MCF 10A (cell line): ENCODE measurements around the gene MAMLD1. TPM values are rescaled to one million over a fixed set of nuclear protein-coding genes. Genes with fewer than 3 reads are reported as not detected.

Experiments
- BruUV-seq: library from RNA; stranded (reverse); fragments of 400-500 nt; replicated peaks from 2 replicates; lab custom pipeline; 2021; lab: Mats Ljungman, UMichigan
- CTCF ChIA-PET: fragments of 300-600 bp; sonication (Branson Sonifier 250); formaldehyde crosslinking; extraction: SDS; loops from one replicate; lab custom pipeline; 2021; ENCODE audit warnings: antibody characterized with exemption, inconsistent platforms; lab: Yijun Ruan, JAX
- POLR2A ChIA-PET: fragments of 300-600, 350-650 bp; sonication (Branson Sonifier 250); formaldehyde crosslinking; extraction: SDS; loops from one replicate; lab custom pipeline; 2020; ENCODE audit warnings: antibody characterized with exemption, inconsistent platforms; lab: Yijun Ruan, JAX
- DNase-seq: peaks from one replicate; pipeline ENCODE4 v3.0.0-alpha.2; 2018; ENCODE audit not compliant: unreplicated experiment
- H3K27ac Mint-ChIP-seq: one replicate; pipeline ENCODE4 v1.8.0; 2022; ENCODE audit warnings: mild to moderate bottlenecking, low read depth, mixed read lengths; ENCODE audit not compliant: unreplicated experiment
- H3K27me3 Mint-ChIP-seq: one replicate; pipeline ENCODE4 v1.8.0; 2022; ENCODE audit warnings: mixed read lengths; ENCODE audit not compliant: insufficient read depth, unreplicated experiment
- H3K36me3 Mint-ChIP-seq: one replicate; pipeline ENCODE4 v1.8.0; 2022; ENCODE audit warnings: mild to moderate bottlenecking, moderate library complexity, mixed read lengths; ENCODE audit not compliant: insufficient read depth, unreplicated experiment
- H3K4me1 Mint-ChIP-seq: one replicate; pipeline ENCODE4 v1.8.0; 2022; ENCODE audit warnings: mixed read lengths; ENCODE audit not compliant: insufficient read depth, unreplicated experiment
- H3K4me3 Mint-ChIP-seq: one replicate; pipeline ENCODE4 v1.8.0; 2022; ENCODE audit warnings: mild to moderate bottlenecking, moderate library complexity, mixed read lengths; ENCODE audit not compliant: unreplicated experiment
- H3K9me3 Mint-ChIP-seq: one replicate; pipeline ENCODE4 v1.8.0; 2022; ENCODE audit warnings: mixed read lengths; ENCODE audit not compliant: unreplicated experiment
- CTCF ChIP-seq: fragments of 200-600 bp; IDR thresholded peaks from one replicate; pipeline ENCODE4 v1.8.0; 2022; ENCODE audit warnings: antibody characterized with exemption, mild to moderate bottlenecking; ENCODE audit not compliant: unreplicated experiment
- intact Hi-C: fragments of 100-400 bp; cut with micrococcal nuclease; formaldehyde crosslinking; loops from 2 replicates; pipeline ENCODE4 v1.14.1; 2022
- total RNA-seq: library from RNA; stranded (reverse); gene quantifications from 2 replicates; pipeline ENCODE4 v1.2.3, GENCODE V29; 2022

The MAMLD1 gene
- total RNA-seq, 1 experiment from 2014 or later, result 1.9 TPM

GRCh38 chrX:150537851-150538250 lies 174.7 kb downstream of the MAMLD1 start:
- intact Hi-C loops, result no loop called here
- H3K4me3 Mint-ChIP-seq, result no peak overlapping the region
- peaks cover 5% of the 10 kb centered on the region for H3K4me1 Mint-ChIP-seq
- CTCF ChIA-PET, result no interaction called here
- POLR2A ChIA-PET, result no interaction called here
- no TSS peak for BruUV-seq
- no peaks in the 10 kb centered on the region for H3K27me3 Mint-ChIP-seq
- no peak for DNase-seq
- H3K27ac Mint-ChIP-seq, result no peak overlapping the region
- peaks cover 31% of the 10 kb centered on the region for H3K9me3 Mint-ChIP-seq
- H3K36me3 Mint-ChIP-seq, result no peaks in the 10 kb centered on the region
- TF ChIP-seq CTCF, result no peak

GRCh38 chrX:150540965-150541364 lies 177.8 kb downstream of the MAMLD1 start:
- TF ChIP-seq CTCF, result no peak
- DNase-seq, result no peak
- ChIA-PET CTCF (no interaction called here), POLR2A (no interaction called here)
- Mint-ChIP-seq H3K4me1 (no peaks in the 10 kb centered on the region), H3K4me3 (no peak overlapping the region), H3K27me3 (no peaks in the 10 kb centered on the region), H3K36me3 (no peaks in the 10 kb centered on the region), H3K9me3 (peaks cover 7% of the 10 kb centered on the region), H3K27ac (no peak overlapping the region)
- no TSS peak for BruUV-seq
- intact Hi-C loops, result no loop called here

DNA sequence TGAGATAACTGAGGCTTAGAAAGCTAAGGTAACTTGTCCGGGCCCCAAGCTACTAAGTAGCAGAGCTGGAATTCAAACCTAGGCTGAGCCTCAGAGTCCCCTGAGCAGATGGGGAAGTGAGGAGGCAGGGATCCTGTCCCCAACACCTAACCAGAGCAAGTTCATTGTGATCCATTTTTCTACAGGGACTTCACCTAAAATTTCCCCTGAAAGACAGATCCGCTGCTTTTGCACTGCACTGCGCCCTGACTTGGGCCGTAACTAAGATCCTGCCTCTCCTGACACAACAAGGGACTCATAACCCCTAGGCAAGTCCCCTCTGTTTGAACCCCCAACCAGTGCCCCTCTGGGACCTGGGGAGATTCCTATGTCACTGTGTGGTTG lies 179.7 kb downstream of the MAMLD1 start:
- Mint-ChIP-seq H3K4me1 (no peaks in the 10 kb centered on the region), H3K27me3 (no peaks in the 10 kb centered on the region), H3K36me3 (no peaks in the 10 kb centered on the region), H3K9me3 (no peaks in the 10 kb centered on the region), H3K4me3 (no peak overlapping the region), H3K27ac (no peak overlapping the region)
- TF ChIP-seq CTCF, result no peak
- ChIA-PET CTCF (interaction anchor here (0.6 kb wide), 2 partner anchors 30 to 1867 kb away, joined by 3 read pairs; no protein-coding TSS in a partner anchor), POLR2A (no interaction called here)
- intact Hi-C loops, result no loop called here
- BruUV-seq, result no TSS peak
- no peak for DNase-seq

DNA sequence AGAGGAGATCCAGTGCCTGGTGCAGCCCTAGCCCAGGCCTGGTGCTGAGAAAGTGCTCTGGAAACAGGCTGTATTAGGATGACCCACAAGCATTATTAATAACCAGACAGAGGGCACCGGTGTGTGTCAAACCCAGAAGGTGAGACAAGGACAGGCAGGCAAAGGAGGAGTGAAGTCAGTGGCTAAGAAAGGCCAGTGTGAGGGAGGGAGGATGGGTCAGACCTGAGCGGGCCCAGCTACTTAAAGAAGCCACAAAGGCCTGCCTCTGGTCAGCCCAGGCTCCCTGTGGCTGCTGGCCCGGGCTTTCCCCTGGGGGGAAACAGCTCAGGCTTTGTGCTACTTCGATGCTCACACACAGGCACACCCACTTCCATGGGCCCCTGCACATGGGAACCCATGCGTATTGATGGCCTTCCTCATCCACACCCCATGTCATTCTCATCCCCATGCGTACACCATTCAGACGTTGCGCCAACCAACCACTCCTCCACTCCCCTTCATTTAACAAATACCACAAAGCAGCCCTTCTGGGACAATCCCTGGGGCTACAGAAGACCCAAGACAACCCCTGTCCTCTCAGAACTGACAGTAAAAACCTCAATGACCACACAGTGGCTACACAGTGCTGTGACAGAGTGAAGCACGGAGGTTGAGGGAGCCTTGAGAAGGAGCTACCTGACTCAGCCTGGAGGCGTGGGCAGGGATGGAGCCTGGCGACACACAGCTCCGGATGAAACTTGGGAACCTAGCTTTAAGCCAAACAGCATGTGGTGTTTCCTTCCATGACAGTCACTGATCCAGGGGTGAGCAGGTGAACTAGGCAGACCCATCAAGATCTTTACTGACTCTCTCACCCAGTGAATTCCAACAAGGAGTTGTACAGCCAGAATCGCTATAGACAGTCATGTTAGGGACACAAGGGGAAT lies 180.4 kb downstream of the MAMLD1 start:
- ChIA-PET POLR2A (no interaction called here), CTCF (interaction anchor here (0.5 to 1.4 kb wide), 2 partner anchors 12 to 158 kb away, joined by 5 to 6 read pairs; no protein-coding TSS in a partner anchor)
- intact Hi-C loops, result loop anchor here (1.0 kb wide), 2 partner anchors 44 to 138 kb away; no protein-coding TSS in a partner anchor
- no peaks in the 10 kb centered on the region for H3K36me3 Mint-ChIP-seq
- H3K9me3 Mint-ChIP-seq, result no peaks in the 10 kb centered on the region
- BruUV-seq, result no TSS peak
- H3K4me1 Mint-ChIP-seq, result peaks cover 4% of the 10 kb centered on the region
- no peak overlapping the region for H3K27ac Mint-ChIP-seq
- no peaks in the 10 kb centered on the region for H3K27me3 Mint-ChIP-seq
- TF ChIP-seq CTCF, result no peak
- no peak for DNase-seq
- H3K4me3 Mint-ChIP-seq, result no peak overlapping the region
